Measurements from ENCODE around the gene IPO9. TPM values are rescaled to one million over a fixed set of nuclear protein-coding genes. Genes with fewer than 3 reads are reported as not detected.
A peak's percentile ranks its signal among the peaks of the same experiment; 100 is the strongest.

IPO9 gene
- total RNA-seq, 6 experiments from 2014 or later = 54.1 to 77.8 (median 63.6) TPM

GRCh38 chr1:201885531-201886075 is 56.6 kb downstream of the IPO9 start:
- DNase-seq = peak; percentile 47
- no peaks in the 10 kb centered on the region; the same call in 1 of the 2 replicates for H3K27me3 Mint-ChIP-seq (ENCODE audit: insufficient read depth)
- peaks cover 72% of the 10 kb centered on the region for H3K4me1 Mint-ChIP-seq (ENCODE audit: low read depth)
- H3K27ac Mint-ChIP-seq = peak overlapping the region; percentile 54
- no peak for TF ChIP-seq CTCF (IDR thresholded peaks at IDR 0.05)
- H3K9me3 Mint-ChIP-seq = no peaks in the 10 kb centered on the region
- H3K4me3 Mint-ChIP-seq = no peak overlapping the region
- H3K36me3 Mint-ChIP-seq (ENCODE audit: low read depth) = no peaks in the 10 kb centered on the region

GRCh38 chr1:201886103-201886885 is 57.3 kb downstream of the IPO9 start:
- Mint-ChIP-seq H3K27ac (no peak overlapping the region; the same call in 1 of the 2 replicates), H3K4me3 (no peak overlapping the region), H3K27me3 (ENCODE audit: insufficient read depth) (no peaks in the 10 kb centered on the region; the same call in 1 of the 2 replicates), H3K4me1 (ENCODE audit: low read depth) (peaks cover 69% of the 10 kb centered on the region), H3K9me3 (no peaks in the 10 kb centered on the region), H3K36me3 (ENCODE audit: low read depth) (no peaks in the 10 kb centered on the region)
- DNase-seq = no peak
- no peak for TF ChIP-seq CTCF (IDR thresholded peaks at IDR 0.05)

GRCh38 chr1:201887116-201887866 is 58.3 kb downstream of the IPO9 start:
- Mint-ChIP-seq H3K4me3 (no peak overlapping the region; the same call in 1 of the 2 replicates), H3K27me3 (ENCODE audit: insufficient read depth) (no peaks in the 10 kb centered on the region; the same call in 1 of the 2 replicates), H3K27ac (no peak overlapping the region), H3K36me3 (ENCODE audit: low read depth) (no peaks in the 10 kb centered on the region), H3K4me1 (ENCODE audit: low read depth) (peaks cover 61% of the 10 kb centered on the region), H3K9me3 (no peaks in the 10 kb centered on the region)
- TF ChIP-seq CTCF (IDR thresholded peaks at IDR 0.05) = no peak
- DNase-seq = no peak

GRCh38 chr1:201888282-201889089 is 59.5 kb downstream of the IPO9 start, which contains the start of gene SHISA4:
Gene SHISA4 (plus strand): TSS chr1:201888898. CDS start chr1:201888995, 97 bp downstream.
- H3K4me1 Mint-ChIP-seq (ENCODE audit: low read depth) = peaks cover 55% of the 10 kb centered on the region

More at GRCh38 chr1:201888282-201889089, 59.5 kb downstream of the IPO9 start, which contains the start of gene SHISA4:
- H3K36me3 Mint-ChIP-seq (ENCODE audit: low read depth) = no peaks in the 10 kb centered on the region
- peak within 1 kb of the TSS; percentile 43 for H3K27ac Mint-ChIP-seq
- no peak for TF ChIP-seq CTCF (IDR thresholded peaks at IDR 0.05)
- no peaks in the 10 kb centered on the region for H3K9me3 Mint-ChIP-seq
- H3K4me3 Mint-ChIP-seq = peak within 1 kb of the TSS; percentile 85
- peak; percentile 70 for DNase-seq
- H3K27me3 Mint-ChIP-seq (ENCODE audit: insufficient read depth) = peaks cover 2% of the 10 kb centered on the region

Measured in HFFc6 (cell line).